Breast epithelium (tissue), 4 donors: Measurements from ENCODE around the gene FAAP100. TPM values are rescaled to one million over a fixed set of nuclear protein-coding genes. Genes with fewer than 3 reads are reported as not detected.

ENCODE experiments used
- DNase-seq, 2 donors: peaks; one replicate each; pipeline ENCODE4 v3.0.0-alpha.2; 2019; ENCODE audit warnings: low spot score in 2 of 2
- H3K27ac ChIP-seq, 2 donors: fragments of 200-600 bp; sonication (generic) in 1 of 2; one replicate each; pipeline ENCODE4 v1.5.1; 2016 to 2019; ENCODE audit warnings: mild to moderate bottlenecking in 1 of 2
- H3K27me3 ChIP-seq, 2 donors: fragments of 200-600 bp; sonication (generic) in 1 of 2; one replicate each; pipeline versions ENCODE4 v1.5.1 to v1.6.0; 2017 to 2019; ENCODE audit warnings: control low read depth in 1 of 2, mild to moderate bottlenecking in 1 of 2
- H3K36me3 ChIP-seq: fragments of 200-600 bp; one replicate; pipeline ENCODE4 v1.5.1; 2019
- H3K4me1 ChIP-seq, 2 donors: fragments of 200-600 bp; sonication (generic); one replicate each; pipeline ENCODE4 v1.5.1; 2016 to 2019; ENCODE audit warnings: control low read depth in 1 of 2
- H3K4me3 ChIP-seq, 3 donors: fragments of 200-600 bp; sonication (generic); 1 replicate in 2 of 3; 2 replicates in 1 of 3; pipeline ENCODE4 v1.5.1; 2016 to 2019; ENCODE audit warnings: mild to moderate bottlenecking in 3 of 3, moderate library complexity in 2 of 3
- H3K9me3 ChIP-seq, 2 donors: fragments of 200-600 bp; sonication (generic) in 1 of 2; one replicate each; pipeline ENCODE4 v1.5.1; 2016 to 2019; ENCODE audit warnings: control low read depth in 1 of 2
- CTCF ChIP-seq, 3 donors: fragments of 450-650 bp; IDR thresholded peaks; one replicate each; pipeline ENCODE4 v1.5.1; 2016 to 2017; ENCODE audit warnings: antibody characterized with exemption in 3 of 3, mild to moderate bottlenecking in 3 of 3, moderate library complexity in 3 of 3
- POLR2A ChIP-seq: fragments of 450-650 bp; IDR thresholded peaks from one replicate; pipeline ENCODE4 v1.6.1; 2016; ENCODE audit warnings: antibody characterized with exemption, mild to moderate bottlenecking, moderate library complexity
- POLR2AphosphoS5 ChIP-seq, 3 donors: sonication (generic); formaldehyde crosslinking; IDR thresholded peaks; one replicate each; pipeline ENCODE4 v1.6.1; 2017; ENCODE audit warnings: antibody characterized with exemption in 3 of 3
- intact Hi-C: fragments of 100-400 bp; cut with DNase I; formaldehyde crosslinking; loops from one replicate; pipeline ENCODE4 v1.15.1; 2023; ENCODE audit warnings: low total_unique reads
- total RNA-seq, 3 donors: library from RNA; depleted of rRNA; stranded (reverse); fragments of >200 nt; gene quantifications; one replicate each; pipeline ENCODE4 v1.1.0, GENCODE V29; 2016

The FAAP100 gene
- total RNA-seq, 3 donors from 2014 or later = 13.0 to 23.1 (median 20.6) TPM

- Histone ChIP-seq H3K36me3 (no peaks in the 10 kb centered on the region), H3K27me3 (no peaks in the 10 kb centered on the region), H3K4me3 (no peak overlapping the region), H3K4me1 (no peaks in the 10 kb centered on the region), H3K9me3 (no peaks in the 10 kb centered on the region), H3K27ac (no peak overlapping the region)
- TF ChIP-seq POLR2AphosphoS5 (IDR thresholded peaks at IDR 0.05) (no peak), CTCF (IDR thresholded peaks at IDR 0.05) (no peak), POLR2A (no peak)
- no peak for DNase-seq
- intact Hi-C loops = no loop called here
Observed at GRCh38 chr17:81583589-81584342, 31.6 kb upstream of the FAAP100 start.

- no peaks in the 10 kb centered on the region for H3K36me3 ChIP-seq
- H3K27ac ChIP-seq = no peak overlapping the region
- no peak overlapping the region for H3K4me3 ChIP-seq
- TF ChIP-seq POLR2AphosphoS5 (IDR thresholded peaks at IDR 0.05) (no peak), POLR2A (no peak), CTCF (IDR thresholded peaks at IDR 0.05) (no peak)
- intact Hi-C loops = no loop called here
- H3K4me1 ChIP-seq = no peaks in the 10 kb centered on the region
- DNase-seq = no peak
- no peaks in the 10 kb centered on the region for H3K9me3 ChIP-seq
- H3K27me3 ChIP-seq = no peaks in the 10 kb centered on the region
Observed at GRCh38 chr17:81582749-81583148, 30.6 kb upstream of the FAAP100 start.

- H3K9me3 ChIP-seq = no peaks in the 10 kb centered on the region
- no peaks in the 10 kb centered on the region for H3K4me1 ChIP-seq
- no peaks in the 10 kb centered on the region for H3K27me3 ChIP-seq
- no peak for DNase-seq
- H3K27ac ChIP-seq = no peak overlapping the region
- H3K4me3 ChIP-seq = no peak overlapping the region
- intact Hi-C loops = no loop called here
- TF ChIP-seq CTCF (IDR thresholded peaks at IDR 0.05) (no peak), POLR2A (no peak), POLR2AphosphoS5 (IDR thresholded peaks at IDR 0.05) (no peak)
- H3K36me3 ChIP-seq = no peaks in the 10 kb centered on the region
Observed at GRCh38 chr17:81582341-81582740, 30.2 kb upstream of the FAAP100 start.

- no peaks in the 10 kb centered on the region for H3K27me3 ChIP-seq
- no peak overlapping the region for H3K27ac ChIP-seq
- no peaks in the 10 kb centered on the region for H3K9me3 ChIP-seq
- TF ChIP-seq CTCF (IDR thresholded peaks at IDR 0.05) (no peak), POLR2A (no peak), POLR2AphosphoS5 (IDR thresholded peaks at IDR 0.05) (no peak)
- H3K36me3 ChIP-seq = no peaks in the 10 kb centered on the region
- intact Hi-C loops = no loop called here
- no peak for DNase-seq
- no peaks in the 10 kb centered on the region for H3K4me1 ChIP-seq
- H3K4me3 ChIP-seq = no peak overlapping the region
Observed at GRCh38 chr17:81581758-81582157, 29.6 kb upstream of the FAAP100 start.

GRCh38 chr17:81580481-81580880 lies 28.3 kb upstream of the FAAP100 start:
- Histone ChIP-seq H3K36me3 (no peaks in the 10 kb centered on the region), H3K4me1 (no peaks in the 10 kb centered on the region), H3K27ac (no peak overlapping the region), H3K27me3 (no peaks in the 10 kb centered on the region), H3K4me3 (no peak overlapping the region), H3K9me3 (no peaks in the 10 kb centered on the region)
- intact Hi-C loops = no loop called here
- no peak for DNase-seq
- TF ChIP-seq CTCF (IDR thresholded peaks at IDR 0.05) (no peak), POLR2AphosphoS5 (IDR thresholded peaks at IDR 0.05) (no peak), POLR2A (no peak)
